Measurements from ENCODE around the gene UBE2Z.
"Not testable (repeated sequence)": the region's sequence is repeated elsewhere in the genome, so short reads cannot be mapped to it uniquely, and the experiment has no call there.

Gene UBE2Z

GRCh38 chr17:48908047-48908843, at the start of gene UBE2Z:
TSS of gene UBE2Z (plus strand) at chr17:48908407. CDS start at chr17:48908504, 97 bp downstream.
- peak; percentile 95 for DNase-seq

GRCh38 chr17:48860034-48860433, 48.2 kb upstream of the UBE2Z start:
- DNase-seq: no peak

GRCh38 chr17:48860456-48860855, 47.8 kb upstream of the UBE2Z start:
- DNase-seq: no peak

GRCh38 chr17:48868916-48869500, 39.2 kb upstream of the UBE2Z start:
- no peak for DNase-seq

GRCh38 chr17:48869821-48870318, 38.3 kb upstream of the UBE2Z start:
- DNase-seq: no peak

GRCh38 chr17:48871035-48871550, 37.1 kb upstream of the UBE2Z start:
- DNase-seq: no peak

GRCh38 chr17:48871551-48872351, 36.5 kb upstream of the UBE2Z start:
- no peak for DNase-seq

GRCh38 chr17:48872409-48872808, 35.8 kb upstream of the UBE2Z start:
- not testable (repeated sequence) for DNase-seq

GRCh38 chr17:48873209-48873608, 35.0 kb upstream of the UBE2Z start:
- no peak for DNase-seq

GRCh38 chr17:48873696-48874443, 34.3 kb upstream of the UBE2Z start:
- no peak for DNase-seq

GRCh38 chr17:48878920-48879898, 29.0 kb upstream of the UBE2Z start:
- DNase-seq: peak; percentile 78

- no peak for DNase-seq
These were observed 25.9 kb upstream of the UBE2Z start for GRCh38 chr17:48882272-48882671.

- DNase-seq: no peak
These were observed 25.0 kb upstream of the UBE2Z start for GRCh38 chr17:48883171-48883570.

- no peak for DNase-seq
These were observed 18.1 kb upstream of the UBE2Z start for GRCh38 chr17:48890086-48890485.

GRCh38 chr17:48892940-48893645, 15.1 kb upstream of the UBE2Z start:
- DNase-seq: no peak

GRCh38 chr17:48893646-48894508, 14.3 kb upstream of the UBE2Z start:
- DNase-seq: no peak

- no peak for DNase-seq
These were observed 13.3 kb upstream of the UBE2Z start for GRCh38 chr17:48894886-48895285.

GRCh38 chr17:48901241-48901640, 7.0 kb upstream of the UBE2Z start:
- no peak for DNase-seq

- no peak for DNase-seq
These were observed 4.8 kb upstream of the UBE2Z start for GRCh38 chr17:48903401-48903800.

GRCh38 chr17:48904428-48904827, 3.8 kb upstream of the UBE2Z start:
- DNase-seq: no peak

All from CD4-positive, alpha-beta T cell treated with Interleukin-21 for 1 hour (primary cell).